ENCODE measurements around the gene ATP6V1G1. TPM values are rescaled to one million over a fixed set of nuclear protein-coding genes. Genes with fewer than 3 reads are reported as not detected.

Gene ATP6V1G1
- total RNA-seq, 1 experiment from 2014 or later = 90.6 TPM

DNA sequence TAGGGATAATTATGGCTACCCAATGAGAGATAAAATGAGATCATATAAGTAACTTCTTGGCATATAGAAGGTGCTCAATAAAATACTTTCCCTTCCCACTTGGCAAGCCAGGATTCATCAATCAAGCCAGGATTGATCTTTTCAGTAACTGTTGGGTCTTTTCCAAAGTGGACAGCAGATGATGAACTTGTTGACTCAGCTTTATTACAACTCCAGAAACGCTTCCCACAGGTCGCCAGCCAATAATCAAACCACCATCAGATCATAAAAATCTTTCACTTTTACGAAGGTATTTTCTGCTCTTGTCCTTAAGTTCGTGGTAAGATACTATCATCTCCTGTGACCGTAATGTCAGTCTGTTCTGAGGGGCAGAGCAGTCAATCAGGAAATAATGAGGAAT is 42.5 kb upstream of the ATP6V1G1 start:
- H3K9me2 ChIP-seq (ENCODE audit: insufficient read depth) = no peaks in the 10 kb centered on the region
- no peaks in the 10 kb centered on the region for H3K36me3 ChIP-seq (ENCODE audit: low read depth)
- POLR2A ChIA-PET (ENCODE audit: unreplicated experiment) = interaction anchor here (0.7 kb wide), 1 partner anchor 16 kb away, joined by 3 read pairs; no protein-coding TSS in a partner anchor
- no peak overlapping the region for H3K4me2 ChIP-seq
- CTCF ChIA-PET = no interaction called here
- no TSS peak for BruUV-seq (replicated peaks)
- intact Hi-C loops (cut with micrococcal nuclease; ENCODE audit: unreplicated experiment) = no loop called here
- H3K4me3 ChIP-seq = no peak overlapping the region
- H3F3A ChIP-seq (ENCODE audit: insufficient read depth, low read depth) = no peaks in the 10 kb centered on the region
- no peak overlapping the region for H3K27ac ChIP-seq
- no peaks in the 10 kb centered on the region for H3K27me3 ChIP-seq (ENCODE audit: insufficient read depth, low read depth)
- H2AFZ ChIP-seq = no peak overlapping the region
- TF ChIP-seq EZH2 (IDR thresholded peaks at IDR 0.05; ENCODE audit: low read depth) = no peak
- TF ChIP-seq, protein P1, sequence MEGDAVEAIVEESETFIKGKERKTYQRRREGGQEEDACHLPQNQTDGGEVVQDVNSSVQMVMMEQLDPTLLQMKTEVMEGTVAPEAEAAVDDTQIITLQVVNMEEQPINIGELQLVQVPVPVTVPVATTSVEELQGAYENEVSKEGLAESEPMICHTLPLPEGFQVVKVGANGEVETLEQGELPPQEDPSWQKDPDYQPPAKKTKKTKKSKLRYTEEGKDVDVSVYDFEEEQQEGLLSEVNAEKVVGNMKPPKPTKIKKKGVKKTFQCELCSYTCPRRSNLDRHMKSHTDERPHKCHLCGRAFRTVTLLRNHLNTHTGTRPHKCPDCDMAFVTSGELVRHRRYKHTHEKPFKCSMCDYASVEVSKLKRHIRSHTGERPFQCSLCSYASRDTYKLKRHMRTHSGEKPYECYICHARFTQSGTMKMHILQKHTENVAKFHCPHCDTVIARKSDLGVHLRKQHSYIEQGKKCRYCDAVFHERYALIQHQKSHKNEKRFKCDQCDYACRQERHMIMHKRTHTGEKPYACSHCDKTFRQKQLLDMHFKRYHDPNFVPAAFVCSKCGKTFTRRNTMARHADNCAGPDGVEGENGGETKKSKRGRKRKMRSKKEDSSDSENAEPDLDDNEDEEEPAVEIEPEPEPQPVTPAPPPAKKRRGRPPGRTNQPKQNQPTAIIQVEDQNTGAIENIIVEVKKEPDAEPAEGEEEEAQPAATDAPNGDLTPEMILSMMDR (conservative IDR thresholded peaks at IDR 0.05) = no peak
- H3K9me3 ChIP-seq (ENCODE audit: insufficient read depth, low read depth) = no peaks in the 10 kb centered on the region
- no peaks in the 10 kb centered on the region for H3K79me2 ChIP-seq (ENCODE audit: low read depth)
- H4K20me1 ChIP-seq (ENCODE audit: insufficient read depth) = no peaks in the 10 kb centered on the region
- DNase-seq = no peak
- H3K4me1 ChIP-seq (replicated peaks; ENCODE audit: insufficient read depth) = no peaks in the 10 kb centered on the region

DNA sequence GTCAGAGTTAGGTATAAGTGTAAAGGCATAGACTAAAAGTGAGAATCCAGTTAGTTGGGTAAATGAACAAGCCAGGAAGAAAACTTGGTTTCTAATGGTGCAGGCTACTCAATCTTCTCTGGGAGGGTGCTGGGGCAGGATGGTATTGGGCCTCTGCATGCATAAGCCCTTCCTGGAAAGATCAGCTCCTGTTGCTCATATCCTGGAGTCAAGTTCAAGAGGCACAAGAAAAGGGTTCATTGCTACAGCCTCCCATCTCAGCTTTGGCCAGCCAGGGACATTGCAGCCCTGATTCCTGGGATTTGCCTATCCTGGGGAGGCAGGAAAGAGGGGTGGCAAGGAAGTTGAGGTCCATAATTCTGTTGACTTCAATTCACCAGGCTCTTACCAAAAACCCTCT is 40.7 kb upstream of the ATP6V1G1 start:
- no peak overlapping the region for H3K4me2 ChIP-seq
- H4K20me1 ChIP-seq (ENCODE audit: insufficient read depth) = no peaks in the 10 kb centered on the region
- H3K4me3 ChIP-seq = no peak overlapping the region
- no peaks in the 10 kb centered on the region for H3K9me2 ChIP-seq (ENCODE audit: insufficient read depth)
- H3K4me1 ChIP-seq (replicated peaks; ENCODE audit: insufficient read depth) = peaks cover 10% of the 10 kb centered on the region
- TF ChIP-seq, protein P1 (conservative IDR thresholded peaks at IDR 0.05) = no peak
- no peak for TF ChIP-seq EZH2 (IDR thresholded peaks at IDR 0.05; ENCODE audit: low read depth)
- ChIA-PET POLR2A (ENCODE audit: unreplicated experiment) (no interaction called here), CTCF (no interaction called here)
- no peaks in the 10 kb centered on the region for H3K27me3 ChIP-seq (ENCODE audit: insufficient read depth, low read depth)
- H2AFZ ChIP-seq = no peak overlapping the region
- no peak overlapping the region for H3K27ac ChIP-seq
- H3F3A ChIP-seq (ENCODE audit: insufficient read depth, low read depth) = 0 out of 2 replicates have a peak, but pooled peaks cover 3% of the 10 kb centered on the region
- intact Hi-C loops (cut with micrococcal nuclease; ENCODE audit: unreplicated experiment) = no loop called here
- H3K36me3 ChIP-seq (ENCODE audit: low read depth) = no peaks in the 10 kb centered on the region
- no peaks in the 10 kb centered on the region for H3K79me2 ChIP-seq (ENCODE audit: low read depth)
- BruUV-seq (replicated peaks) = no TSS peak
- H3K9me3 ChIP-seq (ENCODE audit: insufficient read depth, low read depth) = no peaks in the 10 kb centered on the region
- no peak for DNase-seq

DNA sequence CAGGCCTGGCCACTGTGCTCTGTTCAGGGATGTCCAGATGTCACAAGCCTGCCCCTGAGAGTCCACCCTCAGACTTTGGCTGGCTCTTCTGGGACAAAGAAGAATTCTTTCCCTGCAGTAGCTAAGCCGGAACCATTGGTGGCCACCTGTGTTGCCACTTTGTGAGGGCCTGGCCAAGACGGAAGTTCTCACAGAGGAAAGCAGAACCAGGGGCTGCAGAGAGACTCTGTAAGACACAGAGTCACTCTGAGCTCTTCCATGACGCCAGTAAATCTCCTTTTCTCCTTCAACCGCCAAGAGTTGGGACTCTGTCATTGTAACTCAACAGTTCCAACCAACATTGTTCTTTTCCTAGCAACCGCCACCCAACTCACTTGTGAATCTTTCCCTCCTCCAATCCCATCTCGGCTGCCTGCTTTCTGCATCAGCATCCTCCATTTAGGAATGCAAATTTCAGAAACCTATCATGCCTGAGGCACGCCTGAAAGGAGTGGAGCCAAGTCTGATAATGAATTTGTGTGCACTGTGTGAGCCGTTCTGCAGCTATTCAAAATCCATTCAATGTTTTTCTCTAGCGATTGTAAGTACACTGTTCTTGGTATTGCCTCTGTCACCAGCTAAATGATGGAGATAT is 37.8 kb upstream of the ATP6V1G1 start:
- Histone ChIP-seq H3K4me2 (no peak overlapping the region), H3K9me2 (ENCODE audit: insufficient read depth) (no peaks in the 10 kb centered on the region), H3K79me2 (ENCODE audit: low read depth) (no peaks in the 10 kb centered on the region), H3K4me1 (replicated peaks; ENCODE audit: insufficient read depth) (peaks cover 28% of the 10 kb centered on the region), H3K27ac (no peak overlapping the region), H3F3A (ENCODE audit: insufficient read depth, low read depth) (peaks cover 15% of the 10 kb centered on the region), H4K20me1 (ENCODE audit: insufficient read depth) (no peaks in the 10 kb centered on the region), H3K27me3 (ENCODE audit: insufficient read depth, low read depth) (no peaks in the 10 kb centered on the region), H3K36me3 (ENCODE audit: low read depth) (no peaks in the 10 kb centered on the region), H3K9me3 (ENCODE audit: insufficient read depth, low read depth) (no peaks in the 10 kb centered on the region), H3K4me3 (no peak overlapping the region), H2AFZ (no peak overlapping the region)
- TF ChIP-seq EZH2 (IDR thresholded peaks at IDR 0.05; ENCODE audit: low read depth) = no peak
- TF ChIP-seq, protein P1 (conservative IDR thresholded peaks at IDR 0.05) = no peak
- BruUV-seq (replicated peaks) = no TSS peak
- intact Hi-C loops (cut with micrococcal nuclease; ENCODE audit: unreplicated experiment) = no loop called here
- no peak for DNase-seq
- ChIA-PET POLR2A (ENCODE audit: unreplicated experiment) (no interaction called here), CTCF (no interaction called here)

Measured in PC-9 (cell line).